HG02610 (cell line): ENCODE measurements around the gene DPP3.

Experiments used
- ATAC-seq: cut with Tn5 transposase; IDR thresholded peaks from one replicate; pipeline ENCODE4 v1.9.1; 2021; ENCODE audit warnings: mild to moderate bottlenecking, moderate library complexity; ENCODE audit not compliant: unreplicated experiment

Gene DPP3

GRCh38 chr11:66479394-66480116 is 679 bp upstream of the DPP3 start:
- no peak for ATAC-seq

- no peak for ATAC-seq
These were observed 4.7 kb downstream of the DPP3 start for GRCh38 chr11:66484806-66485380.

GRCh38 chr11:66488957-66489356 is 8.7 kb downstream of the DPP3 start:
- no peak for ATAC-seq

- no peak for ATAC-seq
These were observed 9.4 kb downstream of the DPP3 start for GRCh38 chr11:66489636-66490035.

GRCh38 chr11:66491315-66491935 is 11.2 kb downstream of the DPP3 start:
- no peak for ATAC-seq

GRCh38 chr11:66492161-66492865 is 12.1 kb downstream of the DPP3 start:
- no peak for ATAC-seq

- ATAC-seq = no peak
These were observed 12.9 kb downstream of the DPP3 start for GRCh38 chr11:66493130-66493529.

GRCh38 chr11:66494458-66494857 is 14.2 kb downstream of the DPP3 start:
- no peak for ATAC-seq

- ATAC-seq = no peak
These were observed 14.7 kb downstream of the DPP3 start for GRCh38 chr11:66494935-66495334.

- no peak for ATAC-seq
These were observed 15.2 kb downstream of the DPP3 start for GRCh38 chr11:66495401-66495854.

GRCh38 chr11:66497206-66497605 is 17.0 kb downstream of the DPP3 start:
- ATAC-seq = no peak

GRCh38 chr11:66498506-66498905 is 18.3 kb downstream of the DPP3 start:
- no peak for ATAC-seq

GRCh38 chr11:66505276-66505816 is 25.1 kb downstream of the DPP3 start:
- ATAC-seq = no peak

GRCh38 chr11:66509131-66509561 is 28.9 kb downstream of the DPP3 start:
- no peak for ATAC-seq

- peak; percentile 85 for ATAC-seq
These were observed 30.2 kb downstream of the DPP3 start, which contains the start of gene BBS1 for GRCh38 chr11:66510271-66510989. Gene BBS1, plus strand, starts transcription at chr11:66510635. Its CDS starts 25 bp downstream, at chr11:66510660.

- no peak for ATAC-seq
These were observed 30.7 kb downstream of the DPP3 start for GRCh38 chr11:66510990-66511339.

GRCh38 chr11:66523611-66524010 is 43.4 kb downstream of the DPP3 start:
- ATAC-seq = no peak

- no peak for ATAC-seq
These were observed 44.2 kb downstream of the DPP3 start for GRCh38 chr11:66524304-66525040.

GRCh38 chr11:66529069-66529468 is 48.8 kb downstream of the DPP3 start:
- ATAC-seq = no peak

- no peak for ATAC-seq
These were observed 49.4 kb downstream of the DPP3 start for GRCh38 chr11:66529655-66530054.
